ENCODE measurements around the gene HLA-DMB. TPM values are rescaled to one million over a fixed set of nuclear protein-coding genes. Genes with fewer than 3 reads are reported as not detected.

Gene HLA-DMB
- total RNA-seq, 6 donors from 2014 or later, result 35.6 to 233 (median 80.6) TPM

DNA sequence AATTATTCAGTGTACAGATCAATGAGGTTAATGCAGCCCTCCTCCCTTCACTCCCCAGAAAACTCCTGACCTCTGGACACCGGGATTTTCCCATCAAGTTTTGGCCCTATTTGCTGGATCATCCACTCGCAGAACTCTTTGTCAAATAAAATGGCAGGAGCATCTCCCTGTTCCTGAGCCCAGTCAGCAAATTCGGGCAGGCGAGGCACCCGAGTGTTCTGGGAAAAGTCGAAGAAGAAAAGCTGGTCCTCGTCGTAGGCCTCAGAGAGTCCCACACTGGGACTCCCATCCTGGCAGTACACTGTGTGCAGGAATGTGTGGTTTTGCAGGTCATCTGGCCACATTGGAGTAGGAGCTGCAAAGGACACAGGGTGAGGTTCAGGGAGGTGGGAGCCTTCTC lies 9.6 kb upstream of the HLA-DMB start:
- H3K27me3 ChIP-seq, result no peaks in the 10 kb centered on the region
- peak overlapping the region in 1 of 4 donors; percentile 0 for H3K4me3 ChIP-seq
- H3K36me3 ChIP-seq, result peaks cover 0 to 5% (median 0%) of the 10 kb centered on the region in 4 donors
- H3K9me3 ChIP-seq, result no peaks in the 10 kb centered on the region
- H3K27ac ChIP-seq, result no peak overlapping the region
- no peak for ATAC-seq (ENCODE audit: low FRiP score in 2 of 2)
- H3K4me1 ChIP-seq, result peaks cover 23 to 49% (median 33%) of the 10 kb centered on the region in 4 donors
- no peak for DNase-seq
- 89 to 94% methylated on average over 8 of the region's 8 CpGs for WGBS, 2 donors
- TF ChIP-seq POLR2A (IDR thresholded peaks at IDR 0.05), result no peak
- no peak for TF ChIP-seq EP300 (IDR thresholded peaks at IDR 0.05)
- TF ChIP-seq, protein P1, sequence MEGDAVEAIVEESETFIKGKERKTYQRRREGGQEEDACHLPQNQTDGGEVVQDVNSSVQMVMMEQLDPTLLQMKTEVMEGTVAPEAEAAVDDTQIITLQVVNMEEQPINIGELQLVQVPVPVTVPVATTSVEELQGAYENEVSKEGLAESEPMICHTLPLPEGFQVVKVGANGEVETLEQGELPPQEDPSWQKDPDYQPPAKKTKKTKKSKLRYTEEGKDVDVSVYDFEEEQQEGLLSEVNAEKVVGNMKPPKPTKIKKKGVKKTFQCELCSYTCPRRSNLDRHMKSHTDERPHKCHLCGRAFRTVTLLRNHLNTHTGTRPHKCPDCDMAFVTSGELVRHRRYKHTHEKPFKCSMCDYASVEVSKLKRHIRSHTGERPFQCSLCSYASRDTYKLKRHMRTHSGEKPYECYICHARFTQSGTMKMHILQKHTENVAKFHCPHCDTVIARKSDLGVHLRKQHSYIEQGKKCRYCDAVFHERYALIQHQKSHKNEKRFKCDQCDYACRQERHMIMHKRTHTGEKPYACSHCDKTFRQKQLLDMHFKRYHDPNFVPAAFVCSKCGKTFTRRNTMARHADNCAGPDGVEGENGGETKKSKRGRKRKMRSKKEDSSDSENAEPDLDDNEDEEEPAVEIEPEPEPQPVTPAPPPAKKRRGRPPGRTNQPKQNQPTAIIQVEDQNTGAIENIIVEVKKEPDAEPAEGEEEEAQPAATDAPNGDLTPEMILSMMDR (IDR thresholded peaks at IDR 0.05), result no peak
- no peak for TF ChIP-seq POLR2AphosphoS5 (IDR thresholded peaks at IDR 0.05)

DNA sequence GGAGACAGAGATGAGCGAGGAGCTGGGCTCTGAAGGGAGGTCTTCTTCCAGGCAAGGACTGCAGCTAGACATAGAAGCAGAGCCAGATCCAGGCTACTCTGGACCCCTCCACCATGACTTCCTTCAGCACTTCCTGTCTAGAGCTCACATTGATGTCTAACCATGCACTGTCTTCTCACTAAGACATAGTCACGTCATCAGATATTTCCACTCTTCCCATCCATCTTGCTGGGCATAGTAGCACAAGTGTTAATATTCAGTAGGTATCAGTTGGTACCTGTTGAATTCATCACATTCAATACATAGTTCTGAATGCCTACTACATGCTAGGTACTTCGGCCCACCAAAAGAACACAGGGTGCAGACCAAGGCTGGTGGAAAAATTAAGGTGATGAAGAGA lies 9.2 kb upstream of the HLA-DMB start:
- ATAC-seq (ENCODE audit: low FRiP score in 2 of 2) (no peak), DNase-seq (no peak)
- Histone ChIP-seq H3K4me3 (no peak overlapping the region), H3K27ac (no peak overlapping the region), H3K9me3 (no peaks in the 10 kb centered on the region), H3K36me3 (peaks cover 0 to 5% (median 0%) of the 10 kb centered on the region in 4 donors), H3K27me3 (no peaks in the 10 kb centered on the region), H3K4me1 (peaks cover 24 to 49% (median 35%) of the 10 kb centered on the region in 4 donors)
- no peak for TF ChIP-seq POLR2A (IDR thresholded peaks at IDR 0.05)
- no peak for TF ChIP-seq EP300 (IDR thresholded peaks at IDR 0.05)
- TF ChIP-seq, protein P1 (IDR thresholded peaks at IDR 0.05), result no peak
- no peak for TF ChIP-seq POLR2AphosphoS5 (IDR thresholded peaks at IDR 0.05)
- WGBS, 2 donors, result 84 to 86% methylated on average over 3 of the region's 3 CpGs

DNA sequence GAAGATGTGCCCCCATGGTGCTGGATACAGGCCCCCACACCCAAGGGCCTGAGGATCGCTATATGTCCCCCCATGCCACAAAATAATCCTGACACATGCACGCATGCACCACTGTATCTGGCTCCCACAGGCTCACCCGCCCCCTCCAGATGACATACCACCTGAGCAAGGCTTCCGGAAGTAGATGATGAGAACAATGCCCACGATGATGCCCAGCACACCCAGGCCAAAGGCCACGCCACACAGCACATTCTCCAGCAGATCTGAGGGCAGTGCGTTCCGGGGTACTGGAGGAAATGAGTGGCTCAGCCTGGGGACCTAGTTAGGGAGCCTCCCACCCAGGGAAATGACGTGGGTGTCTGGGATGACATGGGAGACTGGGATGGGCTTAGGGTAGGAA lies 8.3 kb upstream of the HLA-DMB start:
- Histone ChIP-seq H3K27me3 (no peaks in the 10 kb centered on the region), H3K4me3 (no peak overlapping the region), H3K9me3 (no peaks in the 10 kb centered on the region), H3K27ac (no peak overlapping the region), H3K4me1 (peaks cover 33 to 55% (median 40%) of the 10 kb centered on the region in 4 donors), H3K36me3 (peaks cover 0 to 5% (median 0%) of the 10 kb centered on the region in 4 donors)
- no peak for ATAC-seq (ENCODE audit: low FRiP score in 2 of 2)
- 89 to 95% methylated on average over 5 to 9 of the region's 9 CpGs for WGBS, 2 donors
- TF ChIP-seq, protein P1 (IDR thresholded peaks at IDR 0.05), result no peak
- TF ChIP-seq EP300 (IDR thresholded peaks at IDR 0.05) (no peak), POLR2AphosphoS5 (IDR thresholded peaks at IDR 0.05) (no peak), POLR2A (IDR thresholded peaks at IDR 0.05) (no peak)
- no peak for DNase-seq

DNA sequence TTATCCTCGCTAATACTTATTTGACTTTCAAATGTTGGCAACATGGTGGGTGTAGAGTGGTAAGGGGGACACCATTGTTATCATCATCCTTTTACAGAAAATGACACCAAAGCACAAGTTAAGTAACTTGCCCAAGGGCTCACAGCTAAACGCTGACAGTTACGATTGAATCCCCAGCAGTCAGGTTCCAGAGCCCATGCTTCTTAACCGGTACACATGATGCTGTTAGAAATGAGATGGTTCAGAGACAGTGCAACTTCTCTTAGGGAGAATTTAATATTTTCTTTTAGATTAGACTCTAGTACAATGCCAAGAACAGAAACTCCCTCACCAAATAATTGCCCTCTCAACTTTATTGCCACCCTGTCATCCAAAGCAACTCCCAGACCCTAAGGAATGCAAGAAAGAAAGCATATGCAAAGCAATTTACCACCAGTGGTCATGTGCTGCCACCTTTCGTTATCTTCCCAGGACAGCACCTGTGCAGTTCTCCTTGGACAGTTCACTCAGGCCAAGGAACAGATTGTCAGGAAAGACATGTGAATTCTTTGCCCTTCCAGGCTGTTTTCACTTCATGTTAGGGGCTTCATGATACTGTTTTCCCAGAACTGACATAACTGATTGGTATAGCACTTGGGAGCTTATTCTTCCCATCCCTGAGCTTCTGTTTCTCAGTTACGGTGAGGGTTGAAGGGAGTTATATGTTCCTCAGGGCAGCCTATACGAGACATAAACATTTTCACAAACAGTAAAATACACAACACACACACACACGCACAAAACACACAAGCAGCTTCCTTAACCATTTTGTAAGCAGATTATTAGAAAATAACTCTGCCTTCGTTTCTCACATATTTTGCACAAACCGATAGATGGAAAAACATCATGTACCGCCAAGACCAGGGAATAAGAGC lies 7.0 kb upstream of the HLA-DMB start:
- Histone ChIP-seq H3K4me3 (no peak overlapping the region), H3K27ac (no peak overlapping the region), H3K9me3 (no peaks in the 10 kb centered on the region), H3K4me1 (peaks cover 31 to 57% (median 37%) of the 10 kb centered on the region in 4 donors), H3K36me3 (peaks cover 0 to 5% (median 0%) of the 10 kb centered on the region in 4 donors), H3K27me3 (no peaks in the 10 kb centered on the region)
- 68 to 77% methylated on average over 11 of the region's 11 CpGs for WGBS, 2 donors
- TF ChIP-seq EP300 (IDR thresholded peaks at IDR 0.05) (no peak), POLR2A (IDR thresholded peaks at IDR 0.05) (no peak)
- TF ChIP-seq, protein P1 (IDR thresholded peaks at IDR 0.05), result peak in 4 of 6 experiments; percentile 38 to 62 (median 49)
- DNase-seq, result peak in 1 of 2 donors; percentile 51
- peak in 1 of 2 donors; percentile 35 for ATAC-seq (ENCODE audit: low FRiP score in 2 of 2)
